Activated gamma-delta T cell (primary cell): Measurements from ENCODE around the gene ZNF831.

Source experiments
- DNase-seq: peaks from one replicate; lab custom pipeline; 2025; lab: John Stamatoyannopoulos, UW

The ZNF831 gene

GRCh38 chr20:59305908-59306655 is 142.5 kb downstream of the ZNF831 start:
- no peak for DNase-seq

DNA sequence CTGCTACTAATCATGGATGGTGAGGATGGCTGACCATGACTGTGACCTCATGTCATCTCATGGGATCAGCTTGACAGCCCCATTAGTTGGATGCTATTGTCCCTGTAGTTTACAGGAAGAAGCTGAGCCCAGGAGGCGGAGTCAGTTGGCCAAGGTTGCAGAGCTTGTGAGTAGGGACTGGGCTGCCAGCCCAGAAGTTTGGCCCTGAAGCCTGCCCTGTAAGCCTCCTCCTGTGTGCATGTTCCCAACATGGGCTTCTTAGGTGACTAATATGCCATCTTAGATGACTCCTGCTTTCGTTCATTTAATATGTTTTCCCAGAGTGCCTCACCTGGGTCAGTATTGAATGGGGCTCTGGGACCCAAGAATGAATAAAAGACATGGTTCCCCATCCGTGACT is 143.6 kb downstream of the ZNF831 start:
- no peak for DNase-seq
